OCI-LY7 (cell line): Measurements from ENCODE around the gene BTBD6.

Source experiments
- EZH2phosphoT487 ChIP-seq: fragments of 200-600 bp; sonication (generic); IDR thresholded peaks from 2 replicates; pipeline ENCODE4 v1.6.1; 2018; ENCODE audit warnings: low read depth, borderline replicate concordance, mild to moderate bottlenecking, mixed run types, antibody characterized with exemption, low read length, moderate library complexity, mixed read lengths
- TF ChIP-seq, protein P1 (sequence below): fragments of 200-600 bp; sonication (generic); conservative IDR thresholded peaks from 2 replicates; pipeline ENCODE4 v1.5.1; 2014; ENCODE audit warnings: mild to moderate bottlenecking, antibody characterized with exemption, low read length, moderate library complexity, mixed read lengths

DNA sequence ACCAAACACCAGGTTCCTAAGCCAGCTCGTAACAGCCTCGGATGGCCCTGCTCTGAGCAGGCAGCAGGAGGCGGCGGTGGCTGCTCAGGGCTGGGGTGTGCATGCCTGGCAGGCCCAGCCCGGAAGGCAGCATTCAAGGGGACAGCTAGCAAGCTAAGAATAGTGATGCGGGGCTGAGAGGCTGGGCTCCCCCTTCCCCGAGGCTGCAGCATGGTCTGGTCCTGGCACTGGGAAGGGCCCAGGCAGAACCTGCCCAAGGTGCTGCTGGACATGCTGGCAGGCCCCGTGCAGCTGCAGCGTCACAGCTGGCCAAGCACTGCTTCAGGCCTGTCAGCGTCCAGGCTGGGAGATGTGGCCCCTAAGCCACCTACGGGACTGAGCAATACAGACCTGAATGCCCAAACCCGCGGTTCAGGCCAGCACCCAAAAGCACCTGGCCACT lies 40.9 kb upstream of the BTBD6 start:
- TF ChIP-seq, protein P1, sequence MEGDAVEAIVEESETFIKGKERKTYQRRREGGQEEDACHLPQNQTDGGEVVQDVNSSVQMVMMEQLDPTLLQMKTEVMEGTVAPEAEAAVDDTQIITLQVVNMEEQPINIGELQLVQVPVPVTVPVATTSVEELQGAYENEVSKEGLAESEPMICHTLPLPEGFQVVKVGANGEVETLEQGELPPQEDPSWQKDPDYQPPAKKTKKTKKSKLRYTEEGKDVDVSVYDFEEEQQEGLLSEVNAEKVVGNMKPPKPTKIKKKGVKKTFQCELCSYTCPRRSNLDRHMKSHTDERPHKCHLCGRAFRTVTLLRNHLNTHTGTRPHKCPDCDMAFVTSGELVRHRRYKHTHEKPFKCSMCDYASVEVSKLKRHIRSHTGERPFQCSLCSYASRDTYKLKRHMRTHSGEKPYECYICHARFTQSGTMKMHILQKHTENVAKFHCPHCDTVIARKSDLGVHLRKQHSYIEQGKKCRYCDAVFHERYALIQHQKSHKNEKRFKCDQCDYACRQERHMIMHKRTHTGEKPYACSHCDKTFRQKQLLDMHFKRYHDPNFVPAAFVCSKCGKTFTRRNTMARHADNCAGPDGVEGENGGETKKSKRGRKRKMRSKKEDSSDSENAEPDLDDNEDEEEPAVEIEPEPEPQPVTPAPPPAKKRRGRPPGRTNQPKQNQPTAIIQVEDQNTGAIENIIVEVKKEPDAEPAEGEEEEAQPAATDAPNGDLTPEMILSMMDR: no peak
- TF ChIP-seq EZH2phosphoT487: no peak
